RKO (cell line): ENCODE measurements around the gene ARID4B.
"Not testable (repeated sequence)": the region's sequence is repeated elsewhere in the genome, so short reads cannot be mapped to it uniquely, and the experiment has no call there.

ENCODE experiments used
- DNase-seq: peaks from one replicate; pipeline ENCODE4 v3.0.0-alpha.2; 2016; ENCODE audit warnings: low spot score

ARID4B gene

DNA sequence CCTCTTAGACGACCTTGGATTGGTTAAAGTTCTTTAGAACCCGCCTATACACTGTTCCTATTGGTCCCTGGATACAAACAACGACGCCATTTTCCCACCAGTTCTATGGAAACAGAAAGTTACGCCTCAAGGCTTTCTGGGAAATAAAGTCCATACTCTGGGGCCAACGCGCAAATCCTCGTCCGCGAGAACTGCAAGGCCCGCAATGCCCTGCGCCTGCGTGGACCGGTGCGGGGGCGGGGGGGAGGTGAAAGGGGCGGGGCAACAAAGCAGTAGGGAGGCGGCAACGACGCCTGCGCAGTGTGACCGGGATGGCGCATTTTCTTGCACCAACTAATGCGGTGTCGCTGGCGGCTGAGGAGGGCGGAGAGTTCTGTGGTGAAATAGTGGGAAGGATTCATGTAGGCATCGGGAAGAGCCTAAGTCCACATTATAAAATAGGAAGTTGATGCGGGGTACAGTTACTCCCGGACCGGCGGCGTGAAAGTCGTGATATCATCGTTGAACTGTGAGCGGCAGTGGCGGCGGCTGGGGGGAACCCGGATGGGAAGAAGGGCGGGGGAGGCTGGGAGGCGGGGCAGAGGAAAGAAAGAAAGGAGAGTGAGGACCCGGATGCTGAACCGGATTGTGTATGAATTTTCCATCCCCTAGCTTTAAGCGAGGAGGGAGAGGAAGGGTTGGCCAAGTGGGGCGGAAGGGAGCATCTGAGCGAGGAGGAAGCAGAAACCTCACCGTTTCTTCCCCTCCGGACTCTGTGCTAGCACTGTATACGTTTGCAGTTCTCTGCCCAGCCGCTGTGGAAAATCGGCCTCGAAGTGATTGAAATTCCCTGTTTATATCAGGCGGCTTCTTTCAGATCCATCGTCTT, 526 bp upstream of the ARID4B start, which contains the start of gene GGPS1:
Gene GGPS1 (plus strand): TSS at position 300 of the 868 bp plus-strand sequence. CDS start 6,695 bp downstream, outside the sequence.
- peak; percentile 100 for DNase-seq

DNA sequence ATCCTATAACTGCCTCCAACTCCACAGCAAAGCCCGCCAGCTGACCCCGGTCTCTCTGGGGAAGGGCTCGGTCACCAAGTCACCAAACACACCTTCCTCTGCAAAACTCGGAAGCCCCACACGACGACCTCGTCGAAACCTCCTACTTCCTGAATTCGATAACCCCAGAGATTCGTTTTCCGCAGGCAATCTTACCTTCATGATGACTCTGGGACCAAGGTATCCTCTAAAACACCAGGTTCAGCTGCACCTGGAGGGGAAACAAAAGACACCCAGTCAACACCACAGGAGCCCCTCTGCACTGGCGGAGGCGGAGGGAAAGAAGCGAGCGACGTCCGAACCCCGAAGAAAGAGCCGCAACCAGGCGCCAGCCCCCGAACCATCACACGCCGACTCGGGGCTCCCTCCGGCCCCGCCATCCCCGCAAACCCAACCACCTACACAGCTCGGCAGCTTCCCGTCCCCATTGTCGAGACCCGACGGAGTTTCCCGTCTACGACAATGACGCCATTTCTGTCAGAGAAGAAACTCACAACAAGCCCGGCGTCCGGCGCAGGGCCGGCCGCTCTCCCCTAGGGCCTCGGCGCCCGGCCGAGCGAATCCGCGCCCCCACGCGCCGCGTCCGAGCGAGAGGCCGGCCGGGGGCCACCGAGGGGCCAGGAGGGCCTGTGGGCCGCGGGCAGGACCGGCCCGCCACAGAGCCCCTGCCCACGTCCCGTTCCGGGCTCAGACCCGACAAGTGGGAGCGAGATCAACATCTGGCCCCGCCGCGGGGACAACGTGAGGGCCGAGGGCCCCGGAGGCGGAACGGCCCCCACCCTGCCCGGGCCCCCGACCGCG, 1.0 kb downstream of the ARID4B start:
- peak; percentile 78 for DNase-seq

DNA sequence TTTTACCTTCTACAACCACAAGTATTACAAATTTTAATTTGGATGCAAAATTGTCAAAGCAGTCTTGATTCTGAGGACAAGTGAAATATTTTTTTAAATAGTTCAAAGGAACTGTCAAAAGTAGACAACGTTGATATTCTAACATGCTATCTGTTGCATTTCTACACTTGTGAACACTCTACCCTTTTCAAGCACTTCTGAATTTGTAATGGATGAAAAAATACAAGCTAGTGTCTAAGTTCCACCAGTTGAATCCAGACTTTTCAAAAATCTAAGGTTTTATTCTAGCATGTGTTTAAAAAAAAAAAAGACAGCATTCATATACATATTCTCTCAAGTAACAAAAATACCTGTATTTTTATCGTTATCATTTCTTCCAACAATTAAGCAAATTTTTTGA, 2.1 kb downstream of the ARID4B start:
- DNase-seq, result no peak

DNA sequence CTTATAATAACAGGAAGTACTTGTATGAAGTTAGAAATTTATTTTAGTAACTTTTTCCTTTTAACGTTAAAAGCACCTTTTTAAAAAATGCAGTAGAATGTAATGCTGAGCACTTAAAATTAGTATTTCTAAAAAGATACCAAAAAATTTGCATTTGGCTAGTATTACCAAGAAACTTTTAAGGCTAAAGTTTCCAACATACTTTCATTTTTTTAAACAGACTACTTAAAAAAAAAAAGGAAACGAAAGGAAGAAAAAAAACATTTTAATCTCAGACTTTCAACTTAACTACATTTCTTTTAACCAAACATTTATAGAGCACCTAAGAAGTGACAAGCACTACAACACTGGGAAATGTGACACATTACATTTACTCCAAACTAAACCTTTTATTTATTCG, 2.8 kb downstream of the ARID4B start:
- no peak for DNase-seq

DNA sequence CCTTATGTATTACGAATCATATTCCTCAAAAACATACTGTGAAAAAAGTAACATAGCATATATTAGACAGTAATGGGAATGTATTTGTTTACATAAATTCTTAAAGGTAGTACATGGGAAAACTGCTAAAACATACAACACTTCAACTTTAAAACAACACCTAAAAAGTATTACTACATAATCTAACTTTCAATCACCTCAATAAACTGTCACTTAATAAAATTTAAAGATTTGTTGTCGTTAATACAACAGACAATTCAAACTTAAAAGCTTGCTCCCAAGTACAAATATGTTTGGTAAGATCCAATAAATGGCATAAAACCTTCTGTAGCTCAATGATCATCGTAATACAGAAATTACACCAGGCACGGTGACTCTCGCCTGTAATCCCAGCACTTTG, 3.7 kb downstream of the ARID4B start:
- DNase-seq, result no peak

DNA sequence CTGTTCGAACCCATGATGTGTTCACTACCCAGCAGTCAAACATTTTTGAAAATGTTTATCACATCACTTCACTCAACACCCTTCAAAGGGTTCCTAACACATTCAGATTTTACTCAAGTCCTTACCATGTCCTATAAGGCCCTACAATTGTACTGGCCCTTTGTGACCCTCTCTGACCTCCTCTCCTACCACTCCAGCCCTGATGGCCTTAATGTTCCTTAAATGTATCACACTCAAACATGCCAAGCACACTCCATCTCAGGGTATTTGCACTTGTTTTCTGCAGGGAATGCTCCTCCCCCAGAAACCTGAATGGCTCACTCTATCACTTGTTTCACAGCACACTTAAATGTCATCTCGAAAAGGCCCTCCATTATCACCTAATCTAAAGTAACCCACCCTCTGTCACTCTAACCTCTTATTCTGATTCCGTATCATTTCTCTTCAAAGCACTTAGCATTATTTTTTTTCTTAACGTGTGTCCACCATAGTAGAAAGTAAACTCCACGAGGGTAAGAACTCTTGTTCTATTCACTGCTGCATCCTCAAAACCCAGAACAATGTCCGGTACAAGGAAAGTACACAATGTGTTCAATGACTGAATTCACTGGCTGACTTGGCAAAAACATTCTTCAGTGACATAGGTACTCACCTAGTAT, 7.3 kb downstream of the ARID4B start:
- DNase-seq, result no peak

DNA sequence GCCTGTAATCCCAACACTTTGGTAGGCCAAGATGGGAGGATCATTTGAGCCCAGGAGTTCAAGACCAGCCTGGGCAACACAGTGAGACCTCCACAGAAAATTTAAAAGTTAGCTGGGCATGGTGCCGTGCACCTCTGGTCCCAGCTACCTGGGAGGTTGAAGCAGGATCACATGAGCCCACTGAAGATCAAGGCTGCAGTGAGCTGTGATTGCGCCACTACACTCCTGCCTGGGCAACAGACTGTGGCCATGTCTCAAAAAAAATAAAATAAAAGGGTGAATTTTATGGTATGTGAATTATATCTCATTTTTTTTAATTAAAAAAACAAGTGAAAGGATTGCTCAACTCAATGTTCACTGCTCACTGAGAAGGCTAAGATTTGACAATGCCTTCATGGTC, 8.7 kb downstream of the ARID4B start:
- DNase-seq, result no peak

DNA sequence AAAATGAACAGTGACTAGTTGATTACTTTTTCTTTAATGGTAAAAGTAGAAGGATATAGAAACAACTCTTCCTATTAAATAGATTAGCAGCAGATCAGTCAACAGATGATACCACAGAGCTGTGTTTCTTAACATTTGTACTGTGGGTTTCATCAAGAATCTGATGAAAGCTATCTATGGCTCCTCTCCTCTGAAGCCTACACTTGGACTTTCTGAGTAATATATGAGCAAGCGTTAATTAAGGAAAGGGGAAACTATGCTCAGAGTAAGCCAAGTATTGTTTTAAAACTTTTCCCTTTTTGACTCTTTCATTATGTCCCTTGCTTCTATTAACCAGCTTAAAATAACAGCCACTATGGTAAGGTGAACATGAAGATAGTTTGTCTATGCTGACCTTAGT, 10.8 kb downstream of the ARID4B start:
- no peak for DNase-seq

DNA sequence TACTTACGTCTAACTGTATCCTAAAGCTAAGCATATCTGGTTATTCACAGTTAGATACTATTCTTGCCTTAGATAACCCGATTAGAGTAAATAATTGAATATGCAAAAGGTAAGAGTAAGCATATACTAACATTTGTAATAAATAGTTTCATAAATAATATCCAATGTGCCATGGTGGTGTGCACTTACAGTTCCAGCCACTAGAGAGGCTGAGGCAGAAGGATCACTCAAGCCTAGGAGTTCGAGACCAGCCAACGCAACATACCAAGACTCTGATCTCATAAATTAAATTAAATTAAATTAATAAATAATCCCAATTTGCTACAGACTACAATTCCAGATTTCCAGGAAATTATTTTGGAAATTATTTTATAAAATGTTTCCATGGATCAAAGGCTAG, 12.2 kb downstream of the ARID4B start:
- peak; percentile 39 for DNase-seq

DNA sequence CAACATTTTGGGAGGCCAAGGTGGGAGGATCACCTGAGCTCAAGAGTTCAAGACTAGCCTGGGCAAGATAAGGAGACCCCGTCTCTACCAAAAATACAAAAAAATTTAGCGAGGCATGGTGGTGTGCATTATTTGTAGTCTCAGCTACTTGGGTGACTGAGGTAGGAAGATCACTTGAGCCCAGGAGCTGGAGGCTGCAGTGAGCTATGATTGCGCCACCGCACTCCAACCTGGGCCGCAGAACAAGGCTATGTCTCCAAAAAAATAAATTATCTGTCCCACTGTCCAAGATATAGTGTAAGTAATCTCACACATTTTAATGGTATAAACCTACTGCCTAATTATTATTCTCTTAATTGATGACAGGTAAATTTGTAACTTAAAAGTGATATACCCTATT, 12.8 kb downstream of the ARID4B start:
- DNase-seq, result no peak

DNA sequence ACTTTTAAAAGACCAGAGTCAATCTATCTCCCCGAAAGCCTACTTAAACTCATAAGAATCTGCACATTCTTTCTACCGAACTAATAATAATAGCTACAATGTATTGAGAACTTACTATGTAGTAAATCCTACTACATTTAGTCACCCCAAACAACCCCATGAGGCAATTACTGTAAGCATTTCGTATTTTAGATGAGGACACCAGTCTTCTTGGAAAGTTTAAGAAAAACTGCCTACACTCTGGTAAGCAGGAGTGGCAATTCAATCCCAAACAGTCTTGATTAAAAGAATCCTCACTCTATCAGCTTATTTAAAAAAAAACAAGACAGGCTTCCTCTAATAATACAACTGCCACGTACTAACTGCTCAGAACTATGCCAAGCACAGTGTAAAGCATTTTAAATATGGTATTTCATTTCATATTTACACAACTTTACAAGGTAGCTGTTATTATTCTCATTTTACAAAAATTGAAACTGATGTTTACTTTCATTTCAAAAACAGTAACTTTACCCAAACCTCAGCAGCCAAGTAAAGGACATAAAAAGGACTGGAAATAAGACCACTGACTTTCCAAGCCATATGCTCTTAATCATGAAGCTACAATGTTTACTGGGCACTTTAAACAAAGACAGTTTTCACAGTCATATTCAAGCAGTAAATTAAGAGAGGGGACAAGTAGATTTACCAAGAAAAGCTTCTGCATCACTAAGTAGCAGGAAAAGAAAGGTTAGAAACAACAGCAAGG, 13.9 kb downstream of the ARID4B start:
- no peak for DNase-seq

DNA sequence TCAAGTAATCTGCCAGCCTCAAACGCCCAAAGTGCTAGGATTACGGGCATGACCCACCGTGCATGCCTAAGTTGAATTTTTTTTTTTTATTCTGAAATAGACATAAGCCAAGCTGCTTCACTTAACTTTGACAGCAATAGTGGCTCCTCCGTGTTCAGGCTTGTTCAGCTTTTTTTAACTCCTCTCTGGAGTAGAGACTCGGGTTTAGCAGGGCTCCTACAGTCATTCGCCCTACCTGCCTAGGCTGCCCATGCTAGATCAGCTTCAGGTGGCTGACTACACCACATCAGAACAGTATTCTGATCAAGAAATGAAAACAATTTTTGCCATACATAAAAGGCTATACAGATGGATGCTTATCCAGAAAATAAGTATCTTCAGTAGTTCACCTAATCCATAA, 14.7 kb downstream of the ARID4B start:
- DNase-seq, result no peak

DNA sequence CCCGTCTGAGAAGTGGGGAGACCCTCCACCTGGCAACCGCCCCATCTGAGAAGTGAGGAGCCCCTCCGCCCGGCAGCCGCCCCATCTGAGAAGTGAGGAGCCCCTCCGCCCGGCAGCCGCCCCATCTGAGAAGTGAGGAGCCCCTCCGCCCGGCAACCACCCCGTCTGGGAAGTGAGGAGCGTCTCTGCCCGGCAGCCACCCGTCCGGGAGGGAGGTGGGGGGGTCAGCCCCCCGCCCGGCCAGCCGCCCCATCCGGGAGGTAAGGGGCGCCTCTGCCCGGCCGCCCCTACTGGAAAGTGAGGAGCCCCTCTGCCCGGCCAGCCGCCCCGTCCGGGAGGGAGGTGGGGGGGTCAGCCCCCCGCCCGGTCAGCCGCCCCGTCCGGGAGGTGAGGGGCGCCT, 18.8 kb downstream of the ARID4B start:
- not testable (repeated sequence) for DNase-seq

DNA sequence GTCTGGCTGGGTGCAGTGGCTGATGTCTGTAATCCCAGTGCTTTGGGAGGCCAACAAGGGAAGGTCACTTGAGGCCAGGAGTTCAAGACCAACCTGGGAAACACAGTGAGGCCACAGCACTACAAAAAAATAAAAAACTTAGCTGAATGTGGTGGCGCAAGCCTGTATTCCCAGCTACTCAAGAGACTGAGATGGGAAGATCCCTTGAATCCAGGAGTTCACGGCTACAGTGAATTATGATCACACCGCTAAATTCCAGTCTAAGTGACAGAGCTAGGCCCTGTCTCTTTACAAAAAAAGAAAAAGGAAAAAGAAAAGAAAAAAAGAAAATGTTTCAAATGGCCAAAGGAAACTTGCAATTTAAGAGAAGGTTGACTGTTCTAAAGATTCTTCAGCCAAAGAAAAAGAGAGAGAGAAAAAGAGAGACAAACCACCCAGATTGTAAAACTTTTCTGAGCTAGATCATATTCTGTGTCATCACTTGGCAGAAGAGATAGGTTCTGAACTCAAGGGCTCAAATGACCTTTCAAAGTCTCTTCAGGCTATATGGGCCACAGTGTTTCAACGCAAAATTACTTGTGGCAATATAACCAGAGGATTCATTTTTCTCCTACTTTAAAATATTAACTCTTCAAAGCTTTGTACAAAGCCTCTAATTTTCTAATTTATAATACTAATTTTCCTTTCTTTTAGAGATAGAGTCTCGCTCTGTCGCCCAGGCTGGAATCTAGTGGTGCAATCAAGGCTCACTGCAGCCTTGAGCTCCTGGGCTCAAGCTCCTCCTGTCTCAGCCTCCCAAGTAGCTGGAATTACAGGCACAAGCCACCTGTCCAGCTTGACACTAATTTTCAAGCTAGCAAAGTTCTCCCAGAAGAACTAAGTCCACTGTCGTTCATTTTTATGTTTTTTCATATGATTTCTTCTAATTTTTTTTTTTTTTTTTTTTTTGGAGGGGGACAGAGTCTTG, 20.5 kb downstream of the ARID4B start:
- no peak for DNase-seq

DNA sequence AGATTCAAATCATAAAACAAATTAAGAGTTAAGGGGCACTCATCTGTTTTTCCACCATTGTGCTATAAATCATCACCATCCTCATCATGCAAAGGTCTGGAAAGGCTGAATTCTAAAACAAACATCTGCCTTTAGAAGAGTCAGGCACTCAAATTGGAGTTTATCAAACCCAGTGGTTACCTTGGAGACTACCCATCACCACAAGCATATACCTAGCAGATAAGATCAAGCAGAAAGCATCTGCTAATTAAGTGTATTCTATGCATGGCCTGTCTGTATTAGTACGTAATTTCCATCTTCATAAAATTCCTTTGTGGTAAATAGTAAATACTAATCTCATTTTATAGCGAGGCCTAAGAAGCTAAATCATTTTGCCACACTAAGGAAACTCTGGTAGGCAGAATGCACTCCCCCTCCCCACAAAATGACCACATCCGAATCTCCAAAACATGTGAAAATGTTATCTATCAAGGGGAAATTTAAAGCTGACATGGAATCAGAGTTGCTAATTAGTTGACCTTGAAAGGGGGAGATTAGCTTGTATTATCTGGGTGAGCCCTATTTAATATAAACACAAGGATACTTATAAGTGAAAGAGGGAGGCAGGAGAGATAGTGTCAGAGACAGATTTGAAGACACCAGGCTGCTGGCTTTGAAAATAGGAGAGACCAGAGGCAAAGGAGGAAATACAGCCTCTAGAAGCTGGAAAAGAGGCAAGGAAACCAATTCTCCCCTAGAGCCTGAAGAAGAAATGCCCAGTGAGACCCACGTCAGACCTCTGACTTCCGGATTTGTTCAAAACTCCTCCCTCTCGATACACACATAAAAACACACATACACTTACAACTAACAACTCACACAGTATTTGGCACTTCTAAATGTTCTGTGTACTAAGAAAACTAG, 23.2 kb downstream of the ARID4B start:
- DNase-seq, result no peak

DNA sequence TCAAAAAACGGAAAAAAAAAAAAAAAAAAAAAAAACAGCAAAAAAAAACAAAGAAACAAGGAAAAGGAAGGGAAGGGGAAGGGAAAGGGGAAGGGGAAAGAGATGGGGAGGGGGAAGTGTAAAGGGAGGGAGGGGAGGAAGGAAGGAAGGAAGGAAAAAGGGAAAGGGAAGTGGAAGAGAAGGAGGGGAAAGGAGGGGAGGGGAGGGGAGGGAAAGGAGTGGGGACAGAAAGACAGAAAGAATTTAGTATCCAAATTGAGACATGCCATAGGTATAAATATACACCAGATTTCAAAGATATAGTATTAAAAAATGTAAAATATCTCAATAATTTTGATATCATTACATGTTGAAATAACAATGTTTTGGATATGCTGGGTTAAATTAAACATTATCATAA, 25.8 kb downstream of the ARID4B start:
- DNase-seq, result no peak

DNA sequence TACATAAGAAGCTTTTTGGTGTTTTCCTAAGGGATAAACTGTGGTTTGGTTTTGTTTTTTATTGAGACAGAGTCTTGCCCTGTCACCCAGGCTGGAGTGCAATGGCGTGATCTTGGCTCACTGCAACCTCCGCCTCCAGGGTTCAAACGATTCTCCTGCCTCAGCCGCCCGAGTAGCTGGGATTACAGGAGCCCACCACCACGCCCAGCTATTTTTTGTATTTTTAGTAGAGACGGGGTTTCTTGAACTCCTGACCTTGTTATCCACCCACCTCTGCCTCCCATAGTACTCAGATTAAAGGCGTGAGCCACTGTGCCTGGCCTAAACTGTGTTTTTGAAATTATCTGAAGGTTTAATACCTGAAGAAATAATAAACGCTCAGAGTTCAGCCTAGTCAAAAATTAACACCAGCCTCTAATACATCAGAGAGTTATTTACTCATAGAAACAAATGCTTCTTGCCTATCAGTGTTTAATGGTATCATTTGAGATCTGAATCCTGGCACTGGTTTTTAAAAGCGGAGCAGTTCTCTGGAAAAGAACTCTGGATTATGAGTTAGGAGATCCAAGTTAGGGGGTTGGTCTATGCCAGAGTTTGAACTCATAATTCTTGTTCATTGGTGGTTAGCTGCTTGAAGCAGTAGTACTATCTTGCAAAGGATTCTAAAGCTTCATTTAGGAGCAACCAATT, 28.7 kb downstream of the ARID4B start:
- no peak for DNase-seq

DNA sequence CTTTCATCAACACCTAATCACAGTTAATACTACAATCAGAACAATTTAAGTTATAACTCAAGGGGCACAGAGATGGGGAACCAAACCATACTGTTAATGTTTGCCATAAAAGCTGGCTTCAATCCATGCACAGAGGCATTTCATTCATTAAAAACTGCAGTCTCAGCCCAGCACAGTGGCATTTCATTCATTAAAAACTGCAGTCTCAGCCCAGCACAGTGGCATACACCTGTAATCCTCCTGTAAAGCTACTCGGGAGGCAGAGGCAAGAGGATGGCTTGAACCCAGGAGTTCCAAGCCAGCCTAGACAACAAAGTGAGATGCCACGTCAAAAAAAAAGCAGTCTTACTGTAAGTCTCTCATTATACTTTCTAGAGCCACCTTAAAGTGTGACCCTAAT, 29.2 kb downstream of the ARID4B start:
- no peak for DNase-seq

DNA sequence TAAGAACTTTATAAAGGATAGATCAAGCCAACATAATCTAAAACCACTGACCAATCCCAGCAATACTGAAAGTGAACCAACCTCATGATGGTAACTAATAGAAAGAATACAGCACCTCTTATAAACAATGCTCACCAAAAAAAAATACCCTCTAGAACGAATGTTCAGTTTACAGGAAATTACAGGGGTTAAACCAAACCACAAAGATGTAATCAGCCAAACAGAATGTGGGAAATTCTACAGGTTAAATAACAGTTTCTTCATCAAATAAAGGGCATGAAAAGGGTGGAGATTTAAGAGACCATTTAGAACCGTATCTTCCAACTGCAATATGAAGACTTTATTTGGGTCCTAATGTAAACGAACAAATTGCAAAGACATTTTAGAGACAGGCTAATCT, 30.4 kb downstream of the ARID4B start:
- DNase-seq, result no peak
